Inferior parietal cortex (tissue), 1 donor: ENCODE data around the gene TBX6.

Source experiments
- DNase-seq: peaks from one replicate; pipeline ENCODE4 v3.0.0-alpha.2; 2016; ENCODE audit errors: extremely low spot score

Gene TBX6

DNA sequence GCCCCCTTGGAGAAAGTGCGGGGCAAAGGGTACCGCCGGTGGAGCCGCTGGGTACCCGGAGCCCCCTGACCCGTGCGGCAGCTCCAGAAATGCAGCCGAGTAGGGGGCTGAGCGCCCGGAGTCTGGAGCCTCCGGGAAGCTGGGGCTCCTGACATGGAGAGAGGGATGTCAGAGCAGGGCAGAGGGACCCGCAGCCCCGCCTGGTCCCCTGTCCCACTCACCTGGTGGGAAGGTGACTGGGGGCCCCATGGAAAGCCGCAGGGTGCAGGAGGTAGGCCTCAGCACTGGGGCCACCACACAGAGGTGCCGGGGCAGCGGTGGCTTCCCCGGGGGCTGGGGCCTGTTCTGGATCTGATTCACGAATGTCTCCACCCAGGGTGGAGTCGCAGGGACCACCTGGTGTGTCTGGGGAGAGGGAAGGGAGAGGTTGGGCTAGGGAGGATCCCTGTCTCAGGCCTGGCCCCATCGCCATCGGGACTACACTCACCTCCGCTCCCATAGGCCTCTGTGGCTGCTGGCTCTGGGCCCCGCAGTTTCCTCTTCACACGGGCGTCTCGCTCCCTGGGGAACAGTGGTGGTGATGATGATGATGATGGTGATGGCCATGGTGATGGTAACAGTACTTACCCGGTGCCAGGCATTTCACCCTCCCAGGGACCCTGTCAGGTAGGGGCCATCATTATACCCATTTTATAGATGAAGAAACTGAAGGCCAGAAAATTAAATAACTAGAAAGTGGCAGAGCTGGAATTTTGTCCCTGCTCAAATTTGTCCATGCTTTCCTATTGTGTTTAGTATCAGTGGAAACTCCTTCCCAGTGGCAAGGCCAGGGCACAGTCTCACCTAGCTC is 5.2 kb downstream of the TBX6 start:
- DNase-seq = no peak

GRCh38 chr16:30085820-30086219 is 5.9 kb downstream of the TBX6 start:
- no peak for DNase-seq

GRCh38 chr16:30085247-30085646 is 6.5 kb downstream of the TBX6 start:
- DNase-seq = no peak

DNA sequence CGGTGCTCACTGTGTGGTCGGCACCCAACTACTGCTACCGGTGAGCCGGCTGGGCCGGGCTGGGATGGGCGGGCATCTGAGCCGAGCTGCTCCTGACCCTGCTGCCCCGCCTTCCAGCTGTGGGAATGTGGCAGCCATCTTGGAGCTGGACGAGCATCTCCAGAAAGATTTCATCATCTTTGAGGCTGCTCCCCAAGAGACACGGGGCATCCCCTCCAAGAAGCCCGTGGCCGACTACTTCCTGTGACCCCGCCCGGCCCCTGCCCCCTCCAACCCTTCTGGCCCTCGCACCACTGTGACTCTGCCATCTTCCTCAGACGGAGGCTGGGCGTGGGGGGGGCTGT is 6.9 kb downstream of the TBX6 start:
- no peak for DNase-seq

GRCh38 chr16:30084096-30084815 is 7.5 kb downstream of the TBX6 start:
- DNase-seq = no peak

- DNase-seq = no peak
Observed at GRCh38 chr16:30083216-30084055, 8.3 kb downstream of the TBX6 start.

GRCh38 chr16:30082545-30083090 is 9.1 kb downstream of the TBX6 start:
- DNase-seq = no peak

DNA sequence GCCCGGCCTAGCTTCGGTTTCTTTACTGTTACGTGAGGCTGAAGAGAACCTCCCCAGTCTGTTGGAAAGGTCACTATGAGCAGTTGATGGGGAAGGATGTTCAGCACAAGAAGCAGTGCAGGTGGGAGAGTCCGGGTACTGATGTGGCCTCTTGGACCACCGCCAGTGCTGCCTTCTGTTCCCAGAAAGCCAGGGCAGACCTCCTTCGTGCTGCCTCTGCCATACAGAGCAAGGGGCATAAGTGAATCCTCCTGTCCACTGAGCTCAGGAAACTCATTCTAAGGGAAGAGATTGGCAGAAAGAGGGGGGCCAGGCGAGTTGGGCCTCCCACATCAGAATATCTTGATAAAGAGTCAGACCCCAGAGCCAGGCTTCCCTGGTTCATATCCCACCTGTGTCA is 12.2 kb downstream of the TBX6 start:
- DNase-seq = no peak

- no peak for DNase-seq
Observed at GRCh38 chr16:30078744-30079143, 13.0 kb downstream of the TBX6 start.

DNA sequence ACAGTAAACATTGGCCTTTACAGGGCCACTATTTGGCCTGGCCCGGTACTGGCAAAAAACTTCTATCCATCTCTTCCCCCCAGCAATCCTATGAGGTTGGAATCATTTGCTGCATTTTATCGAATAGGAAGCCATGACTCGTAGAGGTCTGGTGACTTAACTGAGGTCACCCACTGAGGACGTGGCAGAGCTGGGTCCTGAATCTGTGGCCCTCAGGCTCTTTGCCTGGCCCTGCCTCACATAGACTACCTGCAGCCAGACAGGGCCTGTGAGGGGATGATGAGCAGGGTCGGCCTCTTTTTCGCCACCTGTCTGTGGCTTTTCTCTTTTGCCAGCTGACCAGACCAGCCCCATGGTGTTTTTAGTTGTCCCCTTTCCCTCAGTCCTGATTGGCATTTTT is 14.1 kb downstream of the TBX6 start:
- DNase-seq = no peak

DNA sequence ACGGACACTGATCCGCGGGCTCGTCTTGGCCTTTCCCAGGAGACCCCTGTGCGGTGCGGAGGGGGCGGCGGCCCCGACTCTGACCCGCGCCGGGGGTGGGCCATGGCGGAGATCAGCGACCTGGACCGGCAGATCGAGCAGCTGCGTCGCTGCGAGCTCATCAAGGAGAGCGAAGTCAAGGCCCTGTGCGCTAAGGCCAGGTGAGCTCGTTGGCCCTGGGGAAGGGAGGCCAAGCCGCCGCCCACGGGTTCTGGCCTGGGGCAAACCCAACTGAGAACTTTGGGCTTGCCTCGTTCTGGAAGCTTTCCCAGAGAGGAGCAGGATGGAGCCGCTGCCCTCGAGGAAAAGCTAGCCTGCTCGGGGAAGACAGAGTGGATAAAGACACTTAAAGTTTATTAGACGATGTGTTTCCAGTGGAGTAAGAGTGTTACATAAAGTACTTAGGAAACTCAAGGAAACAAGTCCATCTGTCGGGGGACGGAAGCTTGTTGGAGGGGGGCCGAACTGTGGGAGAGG is 15.4 kb downstream of the TBX6 start:
- no peak for DNase-seq

- DNase-seq = peak; percentile 89
Observed at GRCh38 chr16:30075503-30076275, 16.0 kb downstream of the TBX6 start, which contains the start of gene PPP4C. Gene PPP4C, plus strand, starts transcription at chr16:30075994. Its CDS starts 384 bp downstream, at chr16:30076378.

DNA sequence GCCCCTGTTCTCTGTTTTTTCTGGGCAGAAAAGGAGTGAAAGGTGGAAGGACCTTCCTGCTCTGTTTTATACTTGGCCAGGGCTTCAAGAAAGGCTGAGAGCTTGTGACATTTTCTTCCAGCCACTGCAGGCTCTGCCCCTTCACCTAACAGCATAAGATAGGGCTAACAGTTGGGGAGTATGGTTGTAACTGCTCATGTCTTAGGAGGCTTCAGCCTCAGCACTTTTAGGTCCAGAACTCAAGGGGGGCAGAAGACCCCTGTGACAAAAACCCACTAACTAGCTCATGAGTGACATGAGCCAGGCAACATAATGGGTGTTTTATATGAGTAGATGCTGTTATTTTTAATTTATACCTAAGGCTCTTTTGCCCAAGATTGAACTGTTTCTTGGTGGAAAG is 21.2 kb downstream of the TBX6 start:
- DNase-seq = no peak

DNA sequence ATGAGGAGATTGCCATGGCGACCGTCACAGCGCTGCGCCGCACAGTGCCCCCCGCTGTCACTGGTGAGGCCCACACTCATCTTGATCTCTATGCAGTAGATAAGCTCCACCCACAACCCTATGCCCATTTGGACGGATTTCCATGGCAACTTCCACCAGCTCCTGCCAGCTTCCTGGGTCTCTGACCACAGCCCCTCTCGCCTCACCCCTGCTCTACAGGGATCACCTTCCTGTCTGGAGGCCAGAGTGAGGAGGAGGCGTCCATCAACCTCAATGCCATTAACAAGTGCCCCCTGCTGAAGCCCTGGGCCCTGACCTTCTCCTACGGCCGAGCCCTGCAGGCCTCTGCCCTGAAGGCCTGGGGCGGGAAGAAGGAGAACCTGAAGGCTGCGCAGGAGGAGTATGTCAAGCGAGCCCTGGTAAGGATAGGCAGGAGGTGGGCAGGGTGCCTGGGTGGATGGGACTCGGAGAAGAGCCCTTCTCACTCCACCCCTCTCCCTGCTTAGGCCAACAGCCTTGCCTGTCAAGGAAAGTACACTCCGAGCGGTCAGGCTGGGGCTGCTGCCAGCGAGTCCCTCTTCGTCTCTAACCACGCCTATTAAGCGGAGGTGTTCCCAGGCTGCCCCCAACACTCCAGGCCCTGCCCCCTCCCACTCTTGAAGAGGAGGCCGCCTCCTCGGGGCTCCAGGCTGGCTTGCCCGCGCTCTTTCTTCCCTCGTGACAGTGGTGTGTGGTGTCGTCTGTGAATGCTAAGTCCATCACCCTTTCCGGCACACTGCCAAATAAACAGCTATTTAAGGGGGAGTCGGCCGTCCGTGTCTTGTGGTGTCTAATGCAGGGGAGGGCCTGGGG is 21.9 kb downstream of the TBX6 start:
- no peak for DNase-seq

GRCh38 chr16:30068750-30069610 is 22.7 kb downstream of the TBX6 start:
- DNase-seq = no peak

GRCh38 chr16:30068333-30068732 is 23.4 kb downstream of the TBX6 start:
- no peak for DNase-seq

GRCh38 chr16:30067584-30067916 is 24.2 kb downstream of the TBX6 start:
- DNase-seq = no peak

DNA sequence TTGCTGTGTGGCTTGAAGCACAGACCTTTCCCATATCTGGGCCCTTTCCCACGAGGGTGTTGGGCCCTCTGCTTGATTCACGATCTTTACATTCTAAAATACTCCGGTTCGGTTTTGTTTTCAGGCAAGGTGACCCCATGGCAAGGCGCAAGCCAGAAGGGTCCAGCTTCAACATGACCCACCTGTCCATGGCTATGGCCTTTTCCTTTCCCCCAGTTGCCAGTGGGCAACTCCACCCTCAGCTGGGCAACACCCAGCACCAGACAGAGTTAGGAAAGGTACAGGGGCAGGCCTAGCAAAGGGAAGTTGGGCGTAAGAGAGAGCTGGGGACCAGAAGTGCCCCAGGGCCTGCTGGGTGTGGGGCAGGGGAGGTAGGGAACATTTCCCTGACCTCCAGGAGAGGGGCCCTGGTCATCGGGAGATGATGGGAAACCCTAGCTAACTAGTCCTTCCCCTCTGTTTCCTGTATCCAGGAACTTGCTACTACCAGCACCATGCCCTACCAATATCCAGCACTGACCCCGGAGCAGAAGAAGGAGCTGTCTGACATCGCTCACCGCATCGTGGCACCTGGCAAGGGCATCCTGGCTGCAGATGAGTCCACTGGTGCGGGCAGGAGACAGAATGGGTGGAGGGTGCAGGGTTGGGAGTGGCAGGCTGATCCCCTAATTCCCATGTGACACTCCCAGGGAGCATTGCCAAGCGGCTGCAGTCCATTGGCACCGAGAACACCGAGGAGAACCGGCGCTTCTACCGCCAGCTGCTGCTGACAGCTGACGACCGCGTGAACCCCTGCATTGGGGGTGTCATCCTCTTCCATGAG is 24.8 kb downstream of the TBX6 start:
- DNase-seq = no peak
